Stimulated activated CD8-positive, alpha-beta memory T cell treated with anti-CD3 and anti-CD28 coated beads, Interleukin-2, amount 100 ng/mL, for 1 hour (primary cell): ENCODE results near the gene ZFHX3.
A peak's percentile ranks its signal among the peaks of the same experiment; 100 is the strongest.

ENCODE experiments used
- DNase-seq, 2 donors: peaks; one replicate each; pipeline ENCODE4 v3.0.0-alpha.2; 2020; ENCODE audit warnings: low read depth in 2 of 2

ZFHX3 gene

DNA sequence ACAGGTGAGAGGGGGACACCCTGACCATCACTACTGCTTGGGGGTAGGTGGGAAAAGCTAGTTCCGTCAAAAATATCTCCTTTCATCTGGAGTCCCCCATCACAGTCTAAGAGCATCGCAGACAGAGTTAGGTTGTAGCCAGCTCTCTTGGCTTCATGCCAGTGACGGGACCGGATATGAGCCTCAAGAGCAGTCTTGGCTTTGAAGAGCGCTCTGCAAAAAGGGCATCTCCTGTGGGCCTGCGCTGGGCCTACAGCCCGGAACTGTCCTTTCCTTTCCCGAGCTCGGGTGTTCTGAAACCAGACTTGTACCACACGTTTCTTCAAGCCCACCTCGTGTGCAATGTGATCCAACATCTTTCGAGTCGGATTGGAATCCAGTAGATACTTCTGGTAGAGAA lies 253.6 kb downstream of the ZFHX3 start:
- DNase-seq = no peak

DNA sequence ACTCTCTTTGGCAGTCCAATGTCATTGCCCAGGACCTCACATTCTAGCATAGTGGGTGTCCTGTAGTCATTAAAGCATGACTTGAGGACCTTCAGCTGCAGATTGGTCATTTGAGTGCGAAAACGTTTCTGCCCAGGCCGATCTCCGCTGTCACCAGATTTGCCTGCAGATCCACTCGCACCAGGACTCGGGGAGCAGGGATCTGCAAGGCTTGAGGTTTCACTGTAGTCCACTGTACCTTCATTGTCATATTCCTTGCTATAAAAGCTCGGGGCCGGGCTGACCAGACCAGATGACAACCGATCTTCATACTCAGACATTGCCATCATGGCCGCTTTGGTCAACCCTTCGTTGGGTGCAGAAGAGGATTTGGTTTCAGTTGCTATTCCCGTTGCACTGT lies 254.2 kb downstream of the ZFHX3 start:
- no peak for DNase-seq

DNA sequence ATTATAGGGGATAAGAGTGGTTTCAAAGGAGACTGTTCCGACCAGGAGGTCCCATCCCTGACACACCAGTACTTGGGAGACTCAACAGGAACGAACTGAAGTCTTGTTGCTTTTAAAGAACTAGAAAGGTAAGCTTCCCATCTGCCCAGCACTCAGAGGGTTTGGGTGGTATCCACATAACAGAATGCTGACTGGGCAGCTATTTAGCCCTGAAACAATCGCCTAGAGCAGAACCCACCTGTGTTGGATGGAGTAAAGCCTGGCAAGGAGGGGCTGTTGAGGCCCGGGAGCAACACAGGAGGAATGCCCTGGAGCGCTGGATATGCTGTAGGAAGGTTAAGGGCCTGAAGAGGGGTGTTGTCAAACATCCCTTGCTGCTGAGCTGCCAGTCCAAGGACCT lies 254.9 kb downstream of the ZFHX3 start:
- no peak for DNase-seq

DNA sequence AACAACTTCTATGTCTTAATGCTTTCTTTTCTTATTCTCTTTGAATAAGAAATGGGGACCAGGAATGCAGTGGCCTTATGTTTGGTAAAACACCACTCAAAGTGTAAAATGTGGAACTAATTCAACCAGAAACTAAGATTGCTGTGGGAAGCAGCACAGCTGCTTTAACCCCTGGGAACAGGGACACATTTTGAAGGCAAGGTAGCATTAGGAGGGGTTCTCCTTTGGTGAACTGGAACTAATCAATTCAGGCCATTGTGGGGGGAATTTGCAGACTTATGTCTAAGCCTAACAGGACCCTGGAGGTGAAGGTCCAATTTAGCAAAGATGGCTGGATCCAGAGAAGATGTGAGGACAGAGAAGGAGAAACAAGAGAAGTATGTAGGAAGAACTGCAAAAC lies 256.1 kb downstream of the ZFHX3 start:
- DNase-seq = no peak

DNA sequence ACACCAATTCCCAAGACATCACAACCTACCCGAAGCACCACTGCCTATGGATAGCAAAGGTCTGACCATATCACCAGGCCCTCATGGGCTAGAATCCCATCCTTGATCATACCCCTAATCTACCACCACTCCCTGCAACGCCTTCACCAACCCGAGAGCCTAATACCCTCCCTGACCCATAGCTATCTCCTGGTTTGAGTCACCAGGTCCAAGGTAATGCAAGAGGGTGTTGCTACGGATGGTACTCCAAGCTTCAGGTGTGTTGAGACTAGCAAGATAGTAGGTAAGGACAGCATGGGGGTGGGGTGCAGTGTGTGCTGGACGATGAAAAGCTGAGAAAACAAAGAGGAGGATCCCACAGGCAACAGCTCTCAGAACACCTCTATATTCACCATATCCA lies 258.0 kb downstream of the ZFHX3 start:
- DNase-seq = no peak

DNA sequence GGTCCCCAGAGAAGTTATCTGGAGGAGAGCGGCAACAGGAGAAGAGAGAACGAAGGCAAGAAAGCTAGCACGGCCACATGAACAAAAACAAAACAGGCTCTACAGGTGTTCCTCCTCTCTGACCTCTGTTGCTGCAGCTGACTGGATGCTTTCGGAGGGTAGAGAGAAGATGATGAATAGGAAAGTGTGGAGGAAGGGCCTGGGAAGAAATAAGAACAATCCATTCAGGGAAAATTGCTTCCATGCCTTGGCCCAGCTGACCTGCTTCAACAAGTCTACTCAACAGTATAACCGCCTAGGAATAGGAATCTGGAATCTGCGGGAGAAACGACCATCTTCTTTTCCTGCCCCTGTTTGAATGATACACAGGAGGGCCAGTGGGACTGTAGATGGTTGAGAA lies 258.5 kb downstream of the ZFHX3 start:
- no peak for DNase-seq

- DNase-seq = no peak
These were observed 259.6 kb downstream of the ZFHX3 start for GRCh38 chr16:72788269-72788809.

- peak; percentile 34 to 37 for DNase-seq
These were observed 260.2 kb downstream of the ZFHX3 start for GRCh38 chr16:72787514-72788268.

GRCh38 chr16:72787130-72787513 lies 260.8 kb downstream of the ZFHX3 start:
- DNase-seq = no peak

- no peak for DNase-seq
These were observed 261.3 kb downstream of the ZFHX3 start for GRCh38 chr16:72786606-72787005.

DNA sequence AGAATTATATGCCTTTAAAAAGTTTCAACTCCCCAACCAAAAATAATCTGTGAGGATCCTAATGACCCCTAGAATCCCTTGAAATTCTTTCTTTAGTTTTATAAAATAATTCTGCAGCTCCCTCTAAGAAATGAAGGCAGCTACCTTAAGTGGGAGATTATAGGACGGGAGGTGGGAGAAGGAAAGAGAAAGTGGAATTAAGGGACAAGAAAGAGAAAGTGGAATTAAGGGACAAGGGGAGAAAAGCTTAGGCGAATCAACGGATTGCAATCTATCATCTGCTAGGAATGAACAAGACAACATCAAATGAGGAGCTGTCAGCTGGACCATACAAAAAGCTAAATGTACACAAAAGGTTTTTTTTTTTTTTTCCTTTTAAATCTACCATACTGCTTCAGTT lies 262.0 kb downstream of the ZFHX3 start:
- no peak for DNase-seq

- no peak for DNase-seq
These were observed 262.8 kb downstream of the ZFHX3 start for GRCh38 chr16:72785171-72785570.

DNA sequence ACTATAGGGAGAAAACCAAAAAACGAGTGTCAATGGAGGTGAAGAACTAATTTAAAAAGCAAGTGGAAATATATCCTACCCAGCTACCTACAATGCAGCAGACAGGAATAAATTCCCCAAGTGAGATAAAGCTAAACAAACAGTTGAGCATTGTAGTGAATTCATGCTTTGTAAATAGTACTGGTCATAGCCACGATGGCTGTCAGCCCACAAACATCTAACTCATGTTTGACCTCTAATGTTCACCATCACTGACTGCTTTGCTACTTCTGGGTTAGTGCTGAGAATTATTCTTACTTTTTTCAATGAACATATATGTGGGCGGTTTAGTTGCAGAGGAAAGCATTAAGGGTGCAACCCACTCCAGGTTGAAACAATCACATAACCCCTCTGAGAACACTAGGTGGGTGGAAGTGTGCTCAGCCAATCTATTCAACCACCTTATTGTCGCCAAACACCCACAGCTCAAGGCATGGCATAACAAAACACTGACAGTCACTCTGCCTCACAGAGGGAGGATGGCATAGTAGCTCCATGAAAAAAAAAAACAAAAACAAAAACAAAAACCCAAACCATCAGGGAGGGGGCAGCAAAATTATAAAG lies 264.1 kb downstream of the ZFHX3 start:
- DNase-seq = no peak

DNA sequence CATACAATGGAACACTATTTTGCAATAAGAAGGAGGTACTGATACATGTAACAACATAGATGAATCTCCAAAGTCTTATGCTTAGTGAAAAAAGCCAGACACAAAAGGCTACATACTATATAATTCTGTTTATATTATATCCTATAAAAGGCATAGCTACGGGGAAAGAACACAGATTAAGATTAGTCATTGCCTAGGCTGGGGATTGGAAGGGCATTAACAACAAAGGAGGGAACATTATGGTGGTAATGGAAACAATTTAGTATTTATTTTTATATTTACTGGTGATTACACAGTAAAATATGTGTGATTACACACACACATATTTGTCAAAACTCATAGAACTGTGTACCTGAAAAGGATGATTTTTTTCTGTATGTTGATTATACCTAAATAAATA lies 278.1 kb downstream of the ZFHX3 start:
- DNase-seq = no peak

GRCh38 chr16:72768591-72768990 lies 279.3 kb downstream of the ZFHX3 start:
- DNase-seq = no peak

DNA sequence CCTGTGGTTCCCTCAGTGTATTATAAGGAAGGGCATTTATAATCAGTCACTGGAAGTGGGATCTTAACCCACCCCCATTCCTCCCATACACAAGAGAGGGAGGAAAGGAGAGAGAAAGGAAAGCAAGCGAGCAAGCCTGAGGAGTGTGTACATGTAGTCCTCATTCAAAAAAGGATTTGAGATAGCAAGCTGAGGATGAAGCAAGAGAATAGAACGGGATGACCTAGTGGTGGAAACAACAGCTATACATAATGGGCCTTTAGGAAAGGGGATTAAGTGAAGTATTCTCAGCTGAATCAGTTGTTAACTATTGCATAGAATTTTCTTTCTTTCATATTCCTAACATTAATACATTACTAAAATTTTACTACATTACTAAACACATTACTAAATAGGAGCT lies 281.4 kb downstream of the ZFHX3 start:
- DNase-seq = no peak

DNA sequence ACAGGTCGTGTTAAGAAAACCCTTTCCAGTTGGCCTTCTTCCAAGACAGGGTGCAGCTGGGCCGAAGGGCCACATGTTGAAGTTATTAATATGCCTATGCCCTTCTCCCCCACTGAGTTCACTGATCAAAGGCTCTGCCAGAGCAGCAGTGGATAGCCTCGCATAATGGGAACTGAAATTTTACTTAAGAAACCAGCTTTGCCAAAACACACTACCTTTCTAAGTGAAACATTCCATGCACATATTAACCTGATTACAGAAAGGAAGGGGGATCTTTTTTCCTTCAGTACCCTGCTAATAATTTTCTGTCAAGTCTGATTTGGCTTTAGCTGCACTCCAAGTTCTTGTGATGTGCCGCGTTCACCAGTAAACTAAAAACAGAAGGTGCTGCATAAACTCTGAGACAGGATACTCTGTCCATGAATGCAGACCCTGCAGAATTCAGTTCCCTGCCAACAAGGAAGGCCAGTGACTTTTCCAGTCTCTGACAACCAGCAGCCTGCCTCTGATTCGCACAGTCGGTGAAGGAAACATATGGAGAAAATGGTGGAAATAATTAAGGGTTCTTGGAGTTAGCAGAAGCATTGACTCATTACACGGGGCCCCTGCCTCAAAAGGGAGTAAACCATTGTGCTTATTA lies 283.8 kb downstream of the ZFHX3 start:
- DNase-seq = no peak

DNA sequence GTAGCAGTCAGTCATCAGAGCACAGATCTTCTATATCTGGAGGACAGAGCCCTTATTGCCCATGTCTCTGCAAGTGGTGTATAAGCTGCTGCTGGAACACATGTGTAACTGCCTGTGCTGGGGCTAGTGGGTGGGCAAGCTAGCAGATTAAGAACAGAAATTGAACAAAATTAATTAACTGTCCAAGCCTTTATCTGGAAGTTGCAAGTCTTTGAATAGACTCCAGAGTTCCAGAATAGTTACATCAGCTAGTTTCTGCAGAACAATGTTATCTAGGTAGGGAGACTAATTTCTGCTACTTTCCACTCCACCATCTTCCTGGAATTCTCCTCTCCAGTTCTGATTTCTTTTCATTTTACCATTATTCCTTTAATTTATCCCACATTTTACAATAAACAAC lies 287.3 kb downstream of the ZFHX3 start:
- DNase-seq = no peak

- no peak for DNase-seq
These were observed 294.0 kb downstream of the ZFHX3 start for GRCh38 chr16:72753881-72754280.

DNA sequence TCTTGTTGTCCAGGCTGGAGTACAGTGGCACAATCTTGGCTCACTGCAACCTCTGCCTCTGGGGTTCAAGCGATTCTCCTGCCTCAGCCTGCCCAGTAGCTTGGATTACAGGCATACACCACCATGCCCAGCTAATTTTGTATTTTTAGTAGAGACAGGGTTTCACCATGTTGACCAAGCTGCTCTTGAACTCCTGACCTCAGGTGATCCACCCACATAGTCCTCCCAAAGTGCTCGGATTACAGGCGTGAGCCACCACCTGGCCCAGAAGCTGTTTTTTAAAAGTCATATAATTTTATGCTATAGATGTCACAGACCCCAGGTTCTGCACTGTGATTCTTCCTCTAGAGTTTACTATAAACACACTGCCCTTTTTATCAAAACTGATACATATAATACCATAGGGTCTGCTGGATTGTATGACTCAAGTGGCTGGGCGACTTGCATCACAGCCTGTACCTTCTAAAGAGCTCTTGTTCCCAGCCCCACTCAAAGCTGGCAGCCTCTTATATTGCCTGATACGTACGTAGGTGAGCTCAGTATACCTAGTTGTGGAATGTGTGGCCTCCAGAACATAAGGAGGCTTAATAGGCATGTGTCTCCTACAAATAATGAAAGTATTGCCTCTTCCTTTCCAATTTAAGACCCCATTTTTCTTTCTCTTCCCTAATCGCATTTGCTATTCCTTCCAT lies 295.8 kb downstream of the ZFHX3 start:
- no peak for DNase-seq

DNA sequence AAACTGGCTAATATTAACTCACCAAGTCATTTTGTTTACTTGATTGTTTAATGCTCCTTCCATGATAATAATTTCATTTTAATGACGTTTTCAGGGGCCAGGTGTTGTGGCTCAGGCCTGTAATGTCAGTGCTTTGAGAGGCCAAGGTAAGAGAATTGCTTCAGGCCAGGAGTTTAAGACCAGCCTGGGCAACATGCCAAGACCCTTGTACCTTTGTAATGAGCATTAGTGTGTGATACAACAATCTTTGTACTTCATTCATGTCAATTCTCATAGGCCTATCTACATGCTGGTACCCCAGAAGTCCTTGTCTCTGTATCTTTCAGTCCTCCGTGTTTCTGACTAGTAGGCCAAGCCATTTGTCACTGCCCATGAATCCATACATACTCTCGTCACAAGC lies 296.9 kb downstream of the ZFHX3 start:
- DNase-seq = no peak

GRCh38 chr16:72749091-72749490 lies 298.8 kb downstream of the ZFHX3 start:
- DNase-seq = no peak
